Upper lobe of left lung (tissue), 6 donors: ENCODE results near the gene BNC1. TPM values are rescaled to one million over a fixed set of nuclear protein-coding genes. Genes with fewer than 3 reads are reported as not detected.

ENCODE experiments used
- ATAC-seq, 2 donors: fragments of 200-7000 bp; cut with Tn5 transposase; one replicate each; pipeline ENCODE4 v1.9.1; 2022; ENCODE audit warnings: mild to moderate bottlenecking in 2 of 2, moderate library complexity in 2 of 2; ENCODE audit not compliant: low FRiP score in 2 of 2
- DNase-seq, 2 donors: peaks; one replicate each; pipeline ENCODE4 v3.0.0-alpha.2; 2019 to 2020
- H3K27ac ChIP-seq, 4 donors: fragments of 200-600 bp; sonication (generic); one replicate each; pipeline ENCODE4 v1.5.1; 2016 to 2019
- H3K27me3 ChIP-seq, 4 donors: fragments of 200-600 bp; sonication (generic); one replicate each; pipeline ENCODE4 v1.5.1; 2017 to 2019
- H3K36me3 ChIP-seq, 4 donors: fragments of 200-600 bp; sonication (generic); one replicate each; pipeline ENCODE4 v1.5.1; 2016 to 2019
- H3K4me1 ChIP-seq, 4 donors: fragments of 200-600 bp; sonication (generic); one replicate each; pipeline ENCODE4 v1.5.1; 2018 to 2019
- H3K4me3 ChIP-seq, 4 donors: fragments of 200-600 bp; sonication (generic); one replicate each; pipeline ENCODE4 v1.5.1; 2017 to 2019; ENCODE audit warnings: mild to moderate bottlenecking in 2 of 4, moderate library complexity in 1 of 4
- H3K9me3 ChIP-seq, 4 donors: fragments of 200-600 bp; sonication (generic); one replicate each; pipeline ENCODE4 v1.5.1; 2018 to 2019
- EP300 ChIP-seq, 4 donors: sonication (generic); formaldehyde crosslinking; IDR thresholded peaks; one replicate each; pipeline ENCODE4 v1.5.1; 2017; ENCODE audit warnings: antibody characterized with exemption in 4 of 4, control low read depth in 2 of 4
- POLR2A ChIP-seq, 4 donors: fragments of 450-650 bp; IDR thresholded peaks; one replicate each; pipeline ENCODE4 v1.5.1; 2016 to 2017; ENCODE audit warnings: antibody characterized with exemption in 4 of 4, mild to moderate bottlenecking in 2 of 4
- POLR2AphosphoS5 ChIP-seq, 2 donors: sonication (generic); formaldehyde crosslinking; IDR thresholded peaks; one replicate each; pipeline ENCODE4 v1.5.1; 2017; ENCODE audit warnings: antibody characterized with exemption in 2 of 2
- WGBS, 2 donors: methylation state at CpG; one replicate each; pipeline ENCODE4 v1.1.5; 2017 to 2018; 5-methylcytosine and 5-hydroxymethylcytosine counted together
- total RNA-seq, 6 donors: library from RNA; depleted of rRNA in 4 of 6; stranded (reverse); fragments of >200 nt in 4 of 6; gene quantifications; one replicate each; pipeline versions ENCODE4 v1.1.0 to v1.2.1, GENCODE V29; 2016 to 2021
- TF ChIP-seq, protein P1 (sequence below), 6 experiments: fragments of 450-650 bp in 4 of 6; fragments of 200-600 bp in 2 of 6; sonication (generic) in 2 of 6; IDR thresholded peaks; one replicate each; pipeline ENCODE4 v1.5.1; 2016 to 2019; ENCODE audit warnings: antibody characterized with exemption in 6 of 6
- donor health status: DM: no; HTN: no; CAD: no; lungs with moderate emphysema.
- donor health status: DM: no; HTN: yes; CAD: no; lungs with severe emphysema.

The BNC1 gene
- total RNA-seq, 6 donors from 2014 or later = 0.07 to 0.31 (median 0.15) TPM; not detected in 3

DNA sequence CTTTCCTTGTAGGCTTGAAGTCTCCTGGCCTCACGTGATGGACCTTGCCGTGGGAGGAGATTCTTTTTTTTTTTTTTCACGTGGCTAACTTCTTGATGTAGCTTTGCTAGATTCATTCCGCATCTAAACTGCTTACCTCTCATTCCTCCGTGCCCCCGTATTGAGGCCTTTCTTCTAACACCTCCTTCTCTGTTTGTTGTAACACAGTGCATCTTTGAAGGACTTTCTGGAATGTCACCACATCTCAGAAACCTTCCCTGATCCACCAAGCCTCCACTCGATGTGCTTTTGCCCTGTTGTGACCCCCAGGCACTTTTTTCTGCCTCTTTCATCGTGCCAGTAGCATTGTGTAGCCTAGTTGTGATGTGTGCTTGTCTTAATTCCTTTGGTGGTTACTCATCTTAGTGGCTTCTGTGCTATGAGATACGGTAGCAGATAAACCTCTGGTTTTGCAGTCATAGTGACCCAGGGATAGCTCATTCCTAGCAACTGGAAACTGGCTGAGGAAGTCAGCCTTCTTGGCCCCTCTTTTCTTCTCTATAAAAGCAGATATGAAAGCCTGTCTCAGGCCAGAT, 1.6 kb upstream of the BNC1 start:
- Histone ChIP-seq H3K36me3 (no peaks in the 10 kb centered on the region), H3K4me3 (no peak overlapping the region), H3K27me3 (peaks cover 0 to 33% (median 14%) of the 10 kb centered on the region in 4 donors), H3K4me1 (peaks cover 10 to 23% (median 13%) of the 10 kb centered on the region in 4 donors), H3K9me3 (no peaks in the 10 kb centered on the region), H3K27ac (no peak overlapping the region)
- no peak for TF ChIP-seq POLR2A (IDR thresholded peaks at IDR 0.05)
- TF ChIP-seq EP300 (IDR thresholded peaks at IDR 0.05) = no peak
- TF ChIP-seq, protein P1, sequence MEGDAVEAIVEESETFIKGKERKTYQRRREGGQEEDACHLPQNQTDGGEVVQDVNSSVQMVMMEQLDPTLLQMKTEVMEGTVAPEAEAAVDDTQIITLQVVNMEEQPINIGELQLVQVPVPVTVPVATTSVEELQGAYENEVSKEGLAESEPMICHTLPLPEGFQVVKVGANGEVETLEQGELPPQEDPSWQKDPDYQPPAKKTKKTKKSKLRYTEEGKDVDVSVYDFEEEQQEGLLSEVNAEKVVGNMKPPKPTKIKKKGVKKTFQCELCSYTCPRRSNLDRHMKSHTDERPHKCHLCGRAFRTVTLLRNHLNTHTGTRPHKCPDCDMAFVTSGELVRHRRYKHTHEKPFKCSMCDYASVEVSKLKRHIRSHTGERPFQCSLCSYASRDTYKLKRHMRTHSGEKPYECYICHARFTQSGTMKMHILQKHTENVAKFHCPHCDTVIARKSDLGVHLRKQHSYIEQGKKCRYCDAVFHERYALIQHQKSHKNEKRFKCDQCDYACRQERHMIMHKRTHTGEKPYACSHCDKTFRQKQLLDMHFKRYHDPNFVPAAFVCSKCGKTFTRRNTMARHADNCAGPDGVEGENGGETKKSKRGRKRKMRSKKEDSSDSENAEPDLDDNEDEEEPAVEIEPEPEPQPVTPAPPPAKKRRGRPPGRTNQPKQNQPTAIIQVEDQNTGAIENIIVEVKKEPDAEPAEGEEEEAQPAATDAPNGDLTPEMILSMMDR (IDR thresholded peaks at IDR 0.05) = no peak
- no peak for TF ChIP-seq POLR2AphosphoS5 (IDR thresholded peaks at IDR 0.05)
- no peak for DNase-seq
- ATAC-seq = no peak
- 63 to 71% methylated on average over 9 of the region's 9 CpGs for WGBS, 2 donors

DNA sequence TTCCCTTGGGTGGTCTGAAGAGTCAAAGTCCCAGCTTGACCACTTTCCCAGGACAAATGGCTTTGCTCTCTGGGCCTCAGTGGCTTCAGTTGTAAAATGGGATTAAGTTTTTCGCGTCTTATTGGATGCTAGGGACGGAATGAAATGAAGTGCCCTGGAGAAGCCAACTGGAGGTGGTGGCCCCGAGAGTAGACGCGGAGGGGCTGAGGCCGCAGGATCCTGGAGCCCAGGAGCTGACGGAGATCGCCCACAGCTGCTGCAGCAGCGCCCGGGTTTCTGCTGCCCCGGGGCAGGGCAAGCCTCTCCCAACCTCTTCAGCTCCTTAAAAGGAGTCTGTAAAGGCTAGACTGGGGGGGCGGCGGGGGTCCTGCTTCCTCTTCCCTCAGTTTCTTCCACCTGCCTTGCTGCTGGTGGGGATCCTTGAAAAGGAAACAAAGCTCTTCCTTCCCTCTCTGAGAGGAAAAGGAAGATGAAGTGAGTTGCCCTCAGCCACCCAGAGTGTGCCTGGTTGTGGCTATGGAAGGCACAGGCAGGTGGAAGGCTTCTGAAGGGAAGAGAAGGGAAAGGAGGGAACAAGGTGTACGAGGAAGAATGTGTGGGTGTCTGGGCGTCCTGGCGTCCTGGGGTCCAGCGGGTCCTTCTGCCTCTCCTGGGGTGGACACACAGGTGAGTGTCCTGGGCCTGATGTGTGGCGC, 967 bp upstream of the BNC1 start:
- H3K4me3 ChIP-seq = no peak overlapping the region
- no peaks in the 10 kb centered on the region for H3K9me3 ChIP-seq
- H3K4me1 ChIP-seq = peaks cover 10 to 23% (median 13%) of the 10 kb centered on the region in 4 donors
- H3K36me3 ChIP-seq = no peaks in the 10 kb centered on the region
- no peak for ATAC-seq
- H3K27me3 ChIP-seq = peaks cover 0 to 33% (median 14%) of the 10 kb centered on the region in 4 donors
- TF ChIP-seq POLR2AphosphoS5 (IDR thresholded peaks at IDR 0.05) = no peak
- 38 to 58% methylated on average over 14 to 19 of the region's 19 CpGs for WGBS, 2 donors
- no peak overlapping the region for H3K27ac ChIP-seq
- peak in 1 of 2 donors; percentile 42 for DNase-seq

DNA sequence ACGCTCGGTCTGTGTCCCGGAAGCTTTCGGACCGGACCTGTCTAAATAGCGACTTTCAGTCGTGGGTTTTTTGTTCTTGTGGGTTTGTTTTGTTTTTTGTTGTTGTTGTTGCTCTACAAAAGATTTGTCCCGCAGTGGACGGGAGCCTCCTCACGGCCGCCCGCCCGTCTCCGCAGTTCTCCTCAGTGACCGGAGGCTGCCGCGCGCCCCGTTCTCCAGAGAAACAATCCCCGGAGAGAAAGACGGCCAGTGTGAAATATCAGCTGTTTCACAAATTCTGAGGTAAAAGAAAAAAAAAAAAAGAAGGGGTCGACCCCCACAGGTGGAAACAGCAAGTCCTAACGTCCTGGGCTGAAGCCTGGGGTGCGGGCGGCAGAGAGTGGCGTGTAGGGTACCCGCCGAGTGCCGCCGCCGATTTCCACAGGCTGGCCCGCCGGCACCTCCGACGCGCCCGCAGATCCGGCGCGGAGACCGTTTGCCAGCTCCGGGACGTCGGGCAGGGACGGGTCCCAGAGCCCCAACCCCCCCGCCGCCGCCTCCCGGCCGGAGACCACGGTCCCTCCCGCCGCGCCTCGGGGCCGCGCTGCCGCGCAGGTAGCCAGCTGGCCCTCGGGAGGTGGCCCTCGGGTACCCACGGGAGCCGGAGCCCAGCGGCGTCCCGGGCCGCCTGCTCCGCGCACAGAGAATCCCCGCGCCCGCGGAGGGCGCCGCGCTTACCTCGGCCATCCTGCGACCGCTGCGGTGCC, 478 bp downstream of the BNC1 start:
- H3K27ac ChIP-seq = no peak overlapping the region
- peak overlapping the region in 3 of 4 donors; percentile 33 to 46 (median 35) for H3K4me3 ChIP-seq
- peak in 1 of 2 donors; percentile 66 for DNase-seq
- H3K36me3 ChIP-seq = no peaks in the 10 kb centered on the region
- H3K27me3 ChIP-seq = peaks cover 0 to 37% (median 14%) of the 10 kb centered on the region in 4 donors
- no peaks in the 10 kb centered on the region for H3K9me3 ChIP-seq
- TF ChIP-seq, protein P1 (IDR thresholded peaks at IDR 0.05) = no peak
- TF ChIP-seq POLR2A (IDR thresholded peaks at IDR 0.05) = no peak
- no peak for TF ChIP-seq EP300 (IDR thresholded peaks at IDR 0.05)
- TF ChIP-seq POLR2AphosphoS5 (IDR thresholded peaks at IDR 0.05) = no peak
- peak in 1 of 2 donors; percentile 21 for ATAC-seq
- H3K4me1 ChIP-seq = peaks cover 10 to 23% (median 13%) of the 10 kb centered on the region in 4 donors
- WGBS, 2 donors = 6 to 9% methylated on average over 42 to 44 of the region's 80 CpGs

DNA sequence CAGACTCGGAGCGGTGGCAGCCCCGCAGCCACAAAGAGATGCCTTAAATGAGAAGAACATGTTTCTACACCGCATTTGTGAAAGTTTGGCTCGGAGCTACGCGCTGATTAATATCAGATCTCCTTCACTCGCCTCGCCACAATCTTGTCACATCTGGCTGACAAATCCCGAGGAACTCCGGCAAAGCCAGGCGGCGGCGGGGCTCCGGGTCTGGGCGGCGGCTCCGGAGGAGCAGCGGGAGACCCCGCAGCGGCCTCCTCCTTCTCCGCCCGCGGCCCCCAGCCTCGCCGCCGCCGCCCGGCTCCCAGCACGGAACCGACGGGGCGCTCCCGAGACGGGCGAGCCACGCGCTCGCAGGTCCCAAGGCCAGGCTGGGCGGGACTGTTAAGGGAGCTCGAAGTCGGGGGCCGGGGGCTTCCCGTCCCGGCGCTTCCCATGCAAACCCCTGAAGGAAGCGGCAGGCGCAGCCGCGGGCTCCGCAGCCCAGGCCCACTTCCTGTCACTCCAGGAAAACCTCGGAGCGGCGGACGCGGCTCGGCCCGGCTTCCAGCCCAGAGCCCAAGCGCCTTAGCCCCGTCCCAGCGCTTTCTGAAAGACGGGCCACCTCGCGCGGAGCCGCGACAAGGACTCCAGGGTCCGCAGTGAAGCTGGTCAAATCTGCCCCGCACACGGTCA, 1.2 kb downstream of the BNC1 start:
- H3K27me3 ChIP-seq = peaks cover 0 to 37% (median 14%) of the 10 kb centered on the region in 4 donors

More for the DNA sequence above, 1.2 kb downstream of the BNC1 start:
- DNase-seq (peak in 1 of 2 donors; percentile 86), ATAC-seq (peak in 1 of 2 donors; percentile 68)
- TF ChIP-seq POLR2AphosphoS5 (IDR thresholded peaks at IDR 0.05) (no peak), EP300 (IDR thresholded peaks at IDR 0.05) (no peak), POLR2A (IDR thresholded peaks at IDR 0.05) (no peak)
- TF ChIP-seq, protein P1 (IDR thresholded peaks at IDR 0.05) = no peak
- Histone ChIP-seq H3K9me3 (no peaks in the 10 kb centered on the region), H3K4me1 (peaks cover 10 to 23% (median 13%) of the 10 kb centered on the region in 4 donors), H3K27ac (no peak overlapping the region), H3K4me3 (peak overlapping the region in 3 of 4 donors; percentile 33 to 46 (median 35)), H3K36me3 (no peaks in the 10 kb centered on the region)
- WGBS, 2 donors = 5 to 19% methylated on average over 13 to 49 of the region's 70 CpGs
